Mesenteric fat pad (tissue), 1 donor: ENCODE results near the gene SMTNL2. TPM values are rescaled to one million over a fixed set of nuclear protein-coding genes. Genes with fewer than 3 reads are reported as not detected.

Experiments used
- DNase-seq: peaks from one replicate; pipeline ENCODE4 v3.0.0-alpha.2; 2020; ENCODE audit warnings: low spot score
- total RNA-seq: library from RNA; stranded (reverse); fragmentation: NEBNext Ultra II Directional; extraction: Animal tissue kit (Norgen Biotek cat#: 25700); gene quantifications from one replicate; pipeline ENCODE4 v1.2.1, GENCODE V29; 2021
- donor health status: DM: yes; HTN: yes; CAD: no.

The SMTNL2 gene
- total RNA-seq, 1 donor from 2014 or later: 0.74 TPM

GRCh38 chr17:4545217-4545951 is 38.9 kb upstream of the SMTNL2 start:
- DNase-seq: no peak

GRCh38 chr17:4547118-4547906 is 37.0 kb upstream of the SMTNL2 start:
- no peak for DNase-seq

- DNase-seq: no peak
These were observed 36.3 kb upstream of the SMTNL2 start for GRCh38 chr17:4548061-4548461.

GRCh38 chr17:4548721-4549531 is 35.4 kb upstream of the SMTNL2 start:
- no peak for DNase-seq

GRCh38 chr17:4549781-4550533 is 34.4 kb upstream of the SMTNL2 start:
- DNase-seq: no peak

GRCh38 chr17:4550534-4551039 is 33.7 kb upstream of the SMTNL2 start:
- DNase-seq: no peak

GRCh38 chr17:4551141-4551540 is 33.2 kb upstream of the SMTNL2 start:
- DNase-seq: no peak

- no peak for DNase-seq
These were observed 32.4 kb upstream of the SMTNL2 start for GRCh38 chr17:4551796-4552525.

GRCh38 chr17:4553669-4554068 is 30.7 kb upstream of the SMTNL2 start:
- no peak for DNase-seq

- no peak for DNase-seq
These were observed 29.8 kb upstream of the SMTNL2 start for GRCh38 chr17:4554441-4554996.

- DNase-seq: peak; percentile 99
These were observed 29.1 kb upstream of the SMTNL2 start, which contains the start of gene MYBBP1A for GRCh38 chr17:4554997-4555799. TSS of gene MYBBP1A (minus strand) at chr17:4555384. CDS start at chr17:4555324, 60 bp downstream.

- no peak for DNase-seq
These were observed 28.2 kb upstream of the SMTNL2 start for GRCh38 chr17:4555873-4556759.

GRCh38 chr17:4556996-4557395 is 27.3 kb upstream of the SMTNL2 start:
- no peak for DNase-seq

- DNase-seq: no peak
These were observed 26.5 kb upstream of the SMTNL2 start for GRCh38 chr17:4557626-4558346.

GRCh38 chr17:4558347-4558971 is 25.9 kb upstream of the SMTNL2 start:
- no peak for DNase-seq

GRCh38 chr17:4559139-4559791 is 25.1 kb upstream of the SMTNL2 start:
- DNase-seq: no peak
